Forelimb muscle (tissue), 1 donor: Measurements from ENCODE around the gene PRUNE2. TPM values are rescaled to one million over a fixed set of nuclear protein-coding genes. Genes with fewer than 3 reads are reported as not detected.

Experiments used
- DNase-seq: peaks from one replicate; pipeline ENCODE4 v3.0.0-alpha.2; 2013; ENCODE audit warnings: low read depth
- polyA plus RNA-seq: library from polyadenylated mRNA; unstranded; fragments of 120-200 nt; gene quantifications from one replicate; pipeline ENCODE4 v1.2.1, GENCODE V29; 2013; ENCODE audit not compliant: insufficient read length

PRUNE2 gene
- polyA plus RNA-seq, 1 donor = 10.8 TPM

GRCh38 chr9:76629205-76629990 lies 276.5 kb downstream of the PRUNE2 start:
- no peak for DNase-seq

GRCh38 chr9:76628155-76628554 lies 277.8 kb downstream of the PRUNE2 start:
- no peak for DNase-seq

- no peak for DNase-seq
Observed at GRCh38 chr9:76626980-76627379, 278.9 kb downstream of the PRUNE2 start.

- DNase-seq = no peak
Observed at GRCh38 chr9:76626141-76626540, 279.8 kb downstream of the PRUNE2 start.

- no peak for DNase-seq
Observed at GRCh38 chr9:76624391-76625048, 281.4 kb downstream of the PRUNE2 start.

GRCh38 chr9:76620996-76621395 lies 284.9 kb downstream of the PRUNE2 start:
- no peak for DNase-seq

GRCh38 chr9:76620581-76620980 lies 285.3 kb downstream of the PRUNE2 start:
- no peak for DNase-seq

- DNase-seq = no peak
Observed at GRCh38 chr9:76619640-76620039, 286.3 kb downstream of the PRUNE2 start.

- no peak for DNase-seq
Observed at GRCh38 chr9:76619197-76619596, 286.7 kb downstream of the PRUNE2 start.

- DNase-seq = no peak
Observed at GRCh38 chr9:76618762-76619161, 287.2 kb downstream of the PRUNE2 start.

GRCh38 chr9:76617497-76618175 lies 288.3 kb downstream of the PRUNE2 start:
- no peak for DNase-seq

- DNase-seq = no peak
Observed at GRCh38 chr9:76616780-76617179, 289.1 kb downstream of the PRUNE2 start.

- no peak for DNase-seq
Observed at GRCh38 chr9:76615177-76615603, 290.7 kb downstream of the PRUNE2 start.

GRCh38 chr9:76613974-76614373 lies 291.9 kb downstream of the PRUNE2 start:
- no peak for DNase-seq

GRCh38 chr9:76613150-76613781 lies 292.6 kb downstream of the PRUNE2 start:
- no peak for DNase-seq

- peak; percentile 72 for DNase-seq
Observed at GRCh38 chr9:76610011-76610352, 295.9 kb downstream of the PRUNE2 start.

GRCh38 chr9:76609285-76610010 lies 296.5 kb downstream of the PRUNE2 start:
- no peak for DNase-seq

- no peak for DNase-seq
Observed at GRCh38 chr9:76608575-76609273, 297.2 kb downstream of the PRUNE2 start.

GRCh38 chr9:76607730-76608436 lies 298.0 kb downstream of the PRUNE2 start:
- no peak for DNase-seq

- no peak for DNase-seq
Observed at GRCh38 chr9:76605321-76605900, 300.5 kb downstream of the PRUNE2 start.
